Psoas muscle (tissue), 8 donors: ENCODE data around the gene MYO5B. TPM values are rescaled to one million over a fixed set of nuclear protein-coding genes. Genes with fewer than 3 reads are reported as not detected.
A peak's percentile ranks its signal among the peaks of the same experiment; 100 is the strongest.

Experiments used
- ATAC-seq, 4 donors: fragments of 200-7000 bp; cut with Tn5 transposase; one replicate each; pipeline ENCODE4 v1.9.1; 2020; ENCODE audit warnings: moderate library complexity in 3 of 4, mild to moderate bottlenecking in 2 of 4
- DNase-seq, 2 donors: peaks; one replicate each; pipeline ENCODE4 v3.0.0-alpha.2; 2020
- H3K27ac ChIP-seq: fragments of 200-600 bp; one replicate; pipeline ENCODE4 v1.8.0; 2022
- H3K27me3 ChIP-seq, 3 donors: fragments of 200-600 bp in 1 of 3; one replicate each; pipeline versions ENCODE4 v1.6.1 to v1.8.0; 2013 to 2022; ENCODE audit warnings: low read length in 2 of 3, mild to moderate bottlenecking in 2 of 3, moderate library complexity in 1 of 3; ENCODE audit not compliant: insufficient read depth in 3 of 3
- H3K36me3 ChIP-seq, 2 donors: fragments of 200-600 bp in 1 of 2; one replicate each; pipeline versions ENCODE4 v1.6.1 to v1.8.0; 2013 to 2022; ENCODE audit warnings: low read depth in 1 of 2, mild to moderate bottlenecking in 1 of 2, moderate library complexity in 1 of 2; ENCODE audit not compliant: insufficient read depth in 1 of 2
- H3K4me1 ChIP-seq: fragments of 200-600 bp; one replicate; pipeline ENCODE4 v1.8.0; 2022
- H3K4me3 ChIP-seq: fragments of 200-600 bp; one replicate; pipeline ENCODE4 v1.8.0; 2022; ENCODE audit warnings: mild to moderate bottlenecking
- H3K9me3 ChIP-seq: fragments of 200-600 bp; one replicate; pipeline ENCODE4 v1.8.0; 2022
- CTCF ChIP-seq: fragments of 200-600 bp; IDR thresholded peaks from one replicate; pipeline ENCODE4 v1.8.0; 2022; ENCODE audit warnings: antibody characterized with exemption
- WGBS, 3 donors: extraction: QIAGEN DNeasy Blood & Tissue Kit; methylation state at CpG; one replicate each; pipeline versions ENCODE4 v1.1.6 to v1.1.7; 2013; 5-methylcytosine and 5-hydroxymethylcytosine counted together
- intact Hi-C, 2 donors: fragments of 100-400 bp; cut with DNase I; formaldehyde crosslinking; loops; one replicate each; pipeline versions ENCODE4 v1.11.0 to v1.14.2; 2022
- polyA plus RNA-seq, 3 donors: library from polyadenylated mRNA; stranded (reverse); fragments of 200-250 nt; gene quantifications; one replicate each; pipeline ENCODE4 v1.2.3, GENCODE V29; 2013
- total RNA-seq, 4 donors: library from RNA; stranded (reverse); fragmentation: NEBNext Ultra II Directional in 2 of 4; extraction: Animal tissue kit (Norgen Biotek cat#: 25700) in 2 of 4; gene quantifications; one replicate each; pipeline versions ENCODE4 v1.2.1 to v1.2.4, GENCODE V29; 2021 to 2023
- donor health status: healthy with polysubstance abuse.
- donor health status: DM: no; HTN: no; CAD: no; lungs with moderate emphysema.
- donor health status: Bipolar disorder and iron deficiency.
- donor health status: healthy.
- donor health status: DM: yes; HTN: yes; CAD: no.
- donor health status: DM: no; HTN: no; CAD: no.
- donor health status: DM: no; HTN: no; CAD: no.
- donor health status: DM: yes; HTN: yes; CAD: no.

The MYO5B gene
- total and polyA plus RNA-seq, 7 donors = 0.10 to 1.2 (median 0.44) TPM

- peak in 3 of 4 donors; percentile 25 to 56 (median 37) for ATAC-seq
- Histone ChIP-seq H3K4me3 (no peak overlapping the region), H3K9me3 (no peaks in the 10 kb centered on the region), H3K4me1 (peaks cover 14% of the 10 kb centered on the region), H3K36me3 (no peaks in the 10 kb centered on the region), H3K27me3 (no peaks in the 10 kb centered on the region), H3K27ac (no peak overlapping the region)
- no peak for DNase-seq
- intact Hi-C loops = no loop called here
- TF ChIP-seq CTCF = no peak
- WGBS, 3 donors = 24 to 26% (median 26%) methylated on average over 2 of the region's 2 CpGs
Observed at GRCh38 chr18:50080932-50081560, 113.9 kb downstream of the MYO5B start.

- H3K36me3 ChIP-seq = no peaks in the 10 kb centered on the region
- H3K4me1 ChIP-seq = peaks cover 14% of the 10 kb centered on the region
- TF ChIP-seq CTCF = no peak
- H3K27me3 ChIP-seq = no peaks in the 10 kb centered on the region
- H3K4me3 ChIP-seq = no peak overlapping the region
- ATAC-seq (no peak), DNase-seq (no peak)
- H3K27ac ChIP-seq = no peak overlapping the region
- WGBS, 3 donors = 42 to 49% (median 45%) methylated on average over 4 of the region's 4 CpGs
- no peaks in the 10 kb centered on the region for H3K9me3 ChIP-seq
- intact Hi-C loops = no loop called here
Observed at GRCh38 chr18:50080316-50080715, 114.6 kb downstream of the MYO5B start.

GRCh38 chr18:50079571-50080295, 115.2 kb downstream of the MYO5B start:
- intact Hi-C loops = no loop called here
- DNase-seq (peak; percentile 49 to 74), ATAC-seq (peak; percentile 70 to 91 (median 84))
- H3K27ac ChIP-seq = no peak overlapping the region
- no peak for TF ChIP-seq CTCF
- H3K9me3 ChIP-seq = no peaks in the 10 kb centered on the region
- peaks cover 14% of the 10 kb centered on the region for H3K4me1 ChIP-seq
- no peak overlapping the region for H3K4me3 ChIP-seq
- no peaks in the 10 kb centered on the region for H3K27me3 ChIP-seq
- WGBS, 3 donors = 22 to 32% (median 24%) methylated on average over 8 of the region's 8 CpGs
- no peaks in the 10 kb centered on the region for H3K36me3 ChIP-seq

GRCh38 chr18:50076277-50076676, 118.7 kb downstream of the MYO5B start:
- 80 to 81% (median 80%) methylated on average over 6 of the region's 6 CpGs for WGBS, 3 donors
- intact Hi-C loops = no loop called here
- DNase-seq = no peak
- H3K27me3 ChIP-seq = peaks cover 0 to 5% (median 0%) of the 10 kb centered on the region in 3 donors
- no peak for TF ChIP-seq CTCF
- H3K9me3 ChIP-seq = no peaks in the 10 kb centered on the region
- no peaks in the 10 kb centered on the region for H3K36me3 ChIP-seq
- no peak overlapping the region for H3K27ac ChIP-seq
- H3K4me1 ChIP-seq = peaks cover 14% of the 10 kb centered on the region
- H3K4me3 ChIP-seq = no peak overlapping the region
- ATAC-seq = no peak
